Activated naive CD8-positive, alpha-beta T cell treated with anti-CD3 and anti-CD28 coated beads, Interleukin-2, amount 10 ng/mL, durations not matched to agents 7 days and 5 days (primary cell): ENCODE results near the gene CATSPER3. TPM values are rescaled to one million over a fixed set of nuclear protein-coding genes. Genes with fewer than 3 reads are reported as not detected.

Experiments used
- ATAC-seq: fragments of 150-1000 bp; cut with Tn5 transposase; one replicate; pipeline ENCODE4 v1.10.0; 2021; ENCODE audit warnings: low read depth, moderate library complexity
- POLR2A ChIA-PET: fragments of 350-600 bp; sonication (Branson Sonifier 250); formaldehyde crosslinking; loops from one replicate; lab custom pipeline; 2021; ENCODE audit warnings: antibody characterized with exemption; lab: Charles Lee
- DNase-seq: peaks from one replicate; pipeline ENCODE4 v3.0.0; 2021
- H3K27ac Mint-ChIP-seq: one replicate; pipeline ENCODE4 v1.8.0; 2022; ENCODE audit warnings: mild to moderate bottlenecking, mixed read lengths
- H3K27me3 Mint-ChIP-seq: one replicate; pipeline ENCODE4 v1.8.0; 2022; ENCODE audit warnings: mild to moderate bottlenecking, moderate library complexity, mixed read lengths
- H3K36me3 Mint-ChIP-seq: one replicate; pipeline ENCODE4 v1.8.0; 2021; ENCODE audit warnings: mild to moderate bottlenecking, mixed read lengths
- H3K4me1 Mint-ChIP-seq: one replicate; pipeline ENCODE4 v1.8.0; 2021; ENCODE audit warnings: mixed read lengths
- H3K4me3 Mint-ChIP-seq: one replicate; pipeline ENCODE4 v1.8.0; 2022; ENCODE audit warnings: mild to moderate bottlenecking, moderate library complexity, mixed read lengths
- H3K9me3 Mint-ChIP-seq: one replicate; pipeline ENCODE4 v1.8.0; 2021; ENCODE audit warnings: mixed read lengths
- total RNA-seq, 2 experiments: library from RNA; stranded (reverse); gene quantifications; one replicate each; pipeline ENCODE4 v1.2.3, GENCODE V29; 2021

The CATSPER3 gene
- total RNA-seq, 2 experiments from 2014 or later: 0.40 to 0.44 TPM

DNA sequence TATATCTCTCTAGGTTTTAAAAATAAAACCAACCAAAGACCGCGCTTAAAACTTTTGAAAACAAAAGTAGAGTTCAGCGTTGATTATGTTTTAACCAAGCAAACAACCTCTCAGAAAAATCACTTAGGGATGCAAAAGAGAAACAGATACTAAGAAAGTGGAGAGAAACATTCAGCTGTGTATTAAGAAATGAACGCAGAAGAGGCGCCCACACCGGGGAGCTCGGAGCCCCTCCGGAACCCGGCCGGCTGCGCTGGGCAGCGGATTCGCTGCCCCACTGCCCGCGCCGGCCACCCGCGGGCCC, 64.9 kb downstream of the CATSPER3 start:
- peaks cover 7% of the 10 kb centered on the region for H3K36me3 Mint-ChIP-seq
- ATAC-seq (no peak), DNase-seq (no peak)
- peaks cover 26% of the 10 kb centered on the region for H3K4me1 Mint-ChIP-seq
- H3K27ac Mint-ChIP-seq: no peak overlapping the region
- H3K9me3 Mint-ChIP-seq: peaks cover 4% of the 10 kb centered on the region
- H3K4me3 Mint-ChIP-seq: peak overlapping the region; percentile 61
- POLR2A ChIA-PET: no interaction called here
- H3K27me3 Mint-ChIP-seq: peaks cover 76% of the 10 kb centered on the region

DNA sequence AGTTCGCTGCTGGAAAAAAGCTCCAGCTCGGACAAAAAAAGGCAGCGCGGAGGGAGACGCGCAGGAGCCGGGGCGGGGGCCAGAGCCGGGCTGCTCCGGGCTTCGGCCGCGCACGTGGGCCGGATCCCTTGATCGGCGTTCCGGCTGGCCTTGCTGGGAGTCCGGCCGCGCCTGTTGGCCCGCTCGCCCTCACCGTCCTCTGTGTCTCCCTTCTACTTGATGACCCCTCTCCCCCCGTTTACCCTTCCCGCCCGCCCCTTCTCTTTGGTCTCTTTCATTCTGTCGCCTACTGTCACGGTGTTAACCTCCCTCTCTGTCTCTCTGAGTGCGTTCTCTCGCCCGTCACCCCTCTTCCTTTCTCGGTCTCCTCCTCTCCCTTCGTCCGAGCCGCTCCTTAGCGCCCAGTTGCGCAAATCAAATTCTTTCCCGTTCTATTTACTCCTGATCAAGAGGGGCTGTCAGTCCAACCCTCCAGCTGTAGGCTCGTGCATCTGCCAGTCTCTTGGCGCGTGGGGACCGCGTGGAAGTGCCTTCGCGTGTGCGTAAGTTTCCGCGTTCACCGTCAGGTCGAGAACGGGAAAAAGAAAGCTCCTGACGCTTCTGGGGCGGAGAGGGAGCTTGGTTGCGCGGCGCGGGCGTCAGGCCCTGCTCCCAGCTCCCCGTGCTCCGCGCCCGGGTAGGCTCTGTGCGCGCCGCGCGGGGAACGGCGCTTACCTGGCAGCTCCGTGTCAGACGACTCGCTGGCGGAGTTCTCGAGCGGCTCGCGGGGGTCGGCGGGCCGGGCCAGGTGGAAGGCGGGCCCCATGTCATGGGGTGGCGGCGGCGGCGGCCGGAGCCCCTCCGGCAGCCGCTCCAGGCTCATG, 65.5 kb downstream of the CATSPER3 start:
- POLR2A ChIA-PET: interaction anchor here (0.6 kb wide), 1 partner anchor 277 kb away, joined by 3 read pairs; no protein-coding TSS in a partner anchor
- H3K9me3 Mint-ChIP-seq: peaks cover 4% of the 10 kb centered on the region
- peak overlapping the region; percentile 60 for H3K27ac Mint-ChIP-seq
- H3K36me3 Mint-ChIP-seq: peaks cover 7% of the 10 kb centered on the region
- H3K27me3 Mint-ChIP-seq: peaks cover 81% of the 10 kb centered on the region
- H3K4me3 Mint-ChIP-seq: peak overlapping the region; percentile 81
- peaks cover 26% of the 10 kb centered on the region for H3K4me1 Mint-ChIP-seq
- DNase-seq: peak; percentile 60
- no peak for ATAC-seq

DNA sequence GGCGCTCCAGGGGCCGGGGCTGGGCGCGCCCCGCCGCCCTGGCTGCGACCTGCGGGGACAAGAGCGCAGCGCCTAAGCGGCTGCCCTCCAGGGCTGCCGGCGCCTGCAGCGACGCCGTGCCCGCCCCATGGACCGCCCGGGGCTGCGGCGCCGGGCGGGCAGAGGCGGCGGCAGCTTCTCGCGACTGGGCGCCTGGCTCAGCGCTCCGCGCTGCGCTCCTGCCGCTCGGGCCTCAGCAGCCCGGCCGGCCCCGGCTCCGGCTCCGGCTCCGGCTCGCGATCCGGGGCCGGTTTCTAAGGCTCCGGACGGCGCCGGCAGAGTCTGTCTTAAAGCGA, 66.2 kb downstream of the CATSPER3 start, which contains the start of gene PITX1:
Gene PITX1 (minus strand): TSS at position 328 of the 335 bp plus-strand sequence. CDS start 347 bp downstream, outside the sequence.
- DNase-seq (peak; percentile 52), ATAC-seq (peak; percentile 32)
- H3K36me3 Mint-ChIP-seq: peaks cover 7% of the 10 kb centered on the region
- peaks cover 86% of the 10 kb centered on the region for H3K27me3 Mint-ChIP-seq
- POLR2A ChIA-PET: interaction anchor here (0.6 kb wide), 1 partner anchor 277 kb away, joined by 3 read pairs; no protein-coding TSS in a partner anchor
- H3K4me3 Mint-ChIP-seq: peak within 1 kb of the TSS; percentile 88
- peaks cover 4% of the 10 kb centered on the region for H3K9me3 Mint-ChIP-seq
- peak within 1 kb of the TSS; percentile 60 for H3K27ac Mint-ChIP-seq
- peaks cover 24% of the 10 kb centered on the region for H3K4me1 Mint-ChIP-seq

DNA sequence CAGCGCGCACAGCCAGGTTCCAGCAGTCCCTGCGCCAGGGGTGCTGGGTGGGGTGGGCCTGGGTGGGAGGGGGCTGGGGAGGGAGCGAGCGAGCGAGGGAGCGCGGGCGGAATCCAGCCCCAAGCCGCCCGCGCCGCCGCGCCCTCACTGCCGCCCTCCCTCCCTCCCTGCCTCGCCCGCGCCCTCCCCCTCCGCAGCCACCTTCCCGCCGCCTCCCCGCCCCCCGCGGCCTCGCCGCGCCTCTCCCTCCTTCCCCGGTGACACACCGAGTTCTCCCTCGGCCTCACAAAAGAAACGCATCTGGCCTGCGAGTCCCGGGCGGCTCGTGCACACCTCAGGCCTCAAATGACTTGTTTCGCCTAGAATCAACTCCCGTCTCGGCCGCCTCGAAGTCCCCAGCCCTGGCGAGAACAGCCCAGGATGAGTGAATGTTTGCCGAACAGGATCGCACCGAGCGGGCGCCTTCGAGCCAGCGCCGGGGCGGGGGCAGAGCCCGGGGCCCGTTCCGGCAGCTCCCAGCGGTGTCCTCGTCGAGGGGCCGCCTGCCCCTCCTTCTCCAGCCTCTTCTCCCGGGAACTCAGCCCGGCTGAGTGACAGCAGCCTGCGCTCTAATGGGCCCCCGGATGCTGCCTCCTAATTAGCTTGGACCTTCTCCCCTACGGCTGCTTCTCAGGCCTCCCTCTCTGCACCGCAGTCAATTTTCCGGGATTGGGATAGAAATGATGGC, 66.7 kb downstream of the CATSPER3 start:
- DNase-seq: peak; percentile 54
- Mint-ChIP-seq H3K27me3 (peaks cover 82% of the 10 kb centered on the region), H3K27ac (peak overlapping the region; percentile 38), H3K4me3 (peak overlapping the region; percentile 88), H3K36me3 (peaks cover 6% of the 10 kb centered on the region), H3K4me1 (peaks cover 23% of the 10 kb centered on the region), H3K9me3 (peaks cover 2% of the 10 kb centered on the region)
- POLR2A ChIA-PET: no interaction called here
- peak; percentile 24 for ATAC-seq

- H3K36me3 Mint-ChIP-seq: peaks cover 2% of the 10 kb centered on the region
- H3K4me1 Mint-ChIP-seq: peaks cover 19% of the 10 kb centered on the region
- peaks cover 77% of the 10 kb centered on the region for H3K27me3 Mint-ChIP-seq
- no peaks in the 10 kb centered on the region for H3K9me3 Mint-ChIP-seq
- DNase-seq: no peak
- H3K27ac Mint-ChIP-seq: peak overlapping the region; percentile 38
- no peak for ATAC-seq
- POLR2A ChIA-PET: no interaction called here
- H3K4me3 Mint-ChIP-seq: peak overlapping the region; percentile 88
Observed at GRCh38 chr5:135034963-135035677, 67.4 kb downstream of the CATSPER3 start.

GRCh38 chr5:135035678-135036030, 67.9 kb downstream of the CATSPER3 start:
- Mint-ChIP-seq H3K9me3 (no peaks in the 10 kb centered on the region), H3K27ac (no peak overlapping the region), H3K27me3 (peaks cover 77% of the 10 kb centered on the region), H3K36me3 (peaks cover 2% of the 10 kb centered on the region), H3K4me3 (no peak overlapping the region), H3K4me1 (peaks cover 16% of the 10 kb centered on the region)
- no peak for ATAC-seq
- no peak for DNase-seq
- POLR2A ChIA-PET: no interaction called here

DNA sequence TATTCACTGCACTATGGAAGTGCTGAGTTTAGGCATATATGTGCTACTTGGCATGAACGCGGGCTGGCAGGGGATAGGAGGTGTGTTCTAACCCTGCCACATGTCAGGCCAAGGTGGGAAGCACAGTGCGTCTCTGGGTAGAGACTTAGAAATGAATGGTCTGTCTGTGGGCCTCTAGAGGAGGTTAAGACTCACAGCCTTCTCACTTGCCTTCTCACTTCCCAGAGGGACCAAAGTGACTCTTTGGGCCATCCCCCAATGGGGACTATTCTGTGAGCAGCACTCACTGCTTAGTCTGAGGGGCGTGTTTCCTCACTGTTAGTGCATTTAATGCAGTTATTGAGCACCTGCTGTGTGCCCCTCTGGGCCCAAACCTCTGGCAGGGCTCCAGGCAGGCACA, 68.7 kb downstream of the CATSPER3 start:
- no peaks in the 10 kb centered on the region for H3K36me3 Mint-ChIP-seq
- H3K27ac Mint-ChIP-seq: no peak overlapping the region
- H3K27me3 Mint-ChIP-seq: peaks cover 78% of the 10 kb centered on the region
- peaks cover 10% of the 10 kb centered on the region for H3K4me1 Mint-ChIP-seq
- no peaks in the 10 kb centered on the region for H3K9me3 Mint-ChIP-seq
- ATAC-seq (no peak), DNase-seq (no peak)
- POLR2A ChIA-PET: no interaction called here
- no peak overlapping the region for H3K4me3 Mint-ChIP-seq

GRCh38 chr5:135037519-135038204, 70.0 kb downstream of the CATSPER3 start:
- ATAC-seq (no peak), DNase-seq (no peak)
- peaks cover 78% of the 10 kb centered on the region for H3K27me3 Mint-ChIP-seq
- peaks cover 8% of the 10 kb centered on the region for H3K4me1 Mint-ChIP-seq
- no peaks in the 10 kb centered on the region for H3K36me3 Mint-ChIP-seq
- H3K27ac Mint-ChIP-seq: no peak overlapping the region
- POLR2A ChIA-PET: no interaction called here
- H3K9me3 Mint-ChIP-seq: no peaks in the 10 kb centered on the region
- no peak overlapping the region for H3K4me3 Mint-ChIP-seq

GRCh38 chr5:135038205-135038812, 70.6 kb downstream of the CATSPER3 start:
- ATAC-seq: no peak
- POLR2A ChIA-PET: no interaction called here

GRCh38 chr5:135038813-135039270, 71.1 kb downstream of the CATSPER3 start:
- H3K4me1 Mint-ChIP-seq: peaks cover 3% of the 10 kb centered on the region
- H3K9me3 Mint-ChIP-seq: no peaks in the 10 kb centered on the region
- no peaks in the 10 kb centered on the region for H3K36me3 Mint-ChIP-seq
- no peak overlapping the region for H3K4me3 Mint-ChIP-seq
- DNase-seq (no peak), ATAC-seq (no peak)
- no peak overlapping the region for H3K27ac Mint-ChIP-seq
- H3K27me3 Mint-ChIP-seq: peaks cover 85% of the 10 kb centered on the region
- POLR2A ChIA-PET: no interaction called here

More at GRCh38 chr5:135038205-135038812, 70.6 kb downstream of the CATSPER3 start:
- H3K27ac Mint-ChIP-seq: no peak overlapping the region
- H3K9me3 Mint-ChIP-seq: no peaks in the 10 kb centered on the region
- DNase-seq: no peak
- no peaks in the 10 kb centered on the region for H3K36me3 Mint-ChIP-seq
- H3K27me3 Mint-ChIP-seq: peaks cover 81% of the 10 kb centered on the region
- peaks cover 4% of the 10 kb centered on the region for H3K4me1 Mint-ChIP-seq
- no peak overlapping the region for H3K4me3 Mint-ChIP-seq

DNA sequence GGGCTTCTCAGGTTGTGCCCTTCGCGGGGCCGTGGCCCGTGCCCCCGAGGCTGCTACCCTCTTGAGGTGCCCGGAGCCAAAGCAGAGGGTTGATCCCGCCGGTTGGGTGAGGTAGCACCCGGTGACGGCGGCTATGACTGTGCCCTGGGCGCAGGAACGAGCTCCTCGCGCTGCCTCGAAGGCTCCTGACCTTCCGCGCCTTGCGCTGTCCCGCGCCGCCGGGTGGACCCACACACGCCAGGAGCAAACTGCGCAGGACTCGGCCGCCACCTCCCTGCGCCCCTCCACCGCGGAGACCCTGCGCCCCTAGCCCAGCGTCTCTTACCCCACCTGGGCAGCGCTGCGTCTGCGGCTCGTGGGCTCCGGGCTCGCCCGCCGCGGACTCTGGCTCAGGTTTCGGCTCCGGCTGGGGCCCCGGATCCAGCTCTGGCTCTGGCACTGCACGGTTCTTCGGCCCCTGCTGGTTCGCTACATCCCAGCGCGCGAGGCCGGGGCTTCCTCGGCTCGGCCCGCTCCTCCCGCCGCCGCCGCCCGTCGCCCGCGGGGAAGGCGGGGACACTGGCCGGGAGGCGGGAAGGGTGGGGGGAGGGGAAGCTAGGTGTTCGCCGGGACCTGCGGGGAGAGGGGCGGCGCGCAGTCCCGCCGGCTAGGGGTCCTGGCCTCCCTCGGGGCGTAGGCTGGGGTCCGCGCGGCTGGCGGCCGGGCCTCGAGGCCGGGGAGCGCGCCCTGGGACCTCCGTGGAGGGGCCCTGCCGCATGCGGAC, 71.7 kb downstream of the CATSPER3 start:
- H3K9me3 Mint-ChIP-seq: no peaks in the 10 kb centered on the region
- no peak for ATAC-seq
- POLR2A ChIA-PET: no interaction called here
- peaks cover 1% of the 10 kb centered on the region for H3K4me1 Mint-ChIP-seq
- no peak overlapping the region for H3K4me3 Mint-ChIP-seq
- peaks cover 89% of the 10 kb centered on the region for H3K27me3 Mint-ChIP-seq
- DNase-seq: peak; percentile 46
- H3K27ac Mint-ChIP-seq: no peak overlapping the region
- H3K36me3 Mint-ChIP-seq: no peaks in the 10 kb centered on the region

- no peak for ATAC-seq
- Mint-ChIP-seq H3K4me3 (no peak overlapping the region), H3K27ac (no peak overlapping the region), H3K27me3 (peaks cover 86% of the 10 kb centered on the region), H3K4me1 (peaks cover 1% of the 10 kb centered on the region), H3K9me3 (no peaks in the 10 kb centered on the region), H3K36me3 (no peaks in the 10 kb centered on the region)
- DNase-seq: no peak
- POLR2A ChIA-PET: no interaction called here
Observed at GRCh38 chr5:135040034-135040332, 72.3 kb downstream of the CATSPER3 start.
